HEK293T (cell line): Measurements from ENCODE around the gene SYCN.

Experiments used
- CTCF ChIA-PET: fragments of 350-600 bp; formaldehyde crosslinking; extraction: SDS; loops from one replicate; lab custom pipeline; 2021; ENCODE audit warnings: antibody characterized with exemption, inconsistent platforms; lab: Yijun Ruan, JAX
- POLR2A ChIA-PET: fragments of 350-600 bp; formaldehyde crosslinking; extraction: SDS; loops from one replicate; lab custom pipeline; 2020; ENCODE audit warnings: antibody characterized with exemption, inconsistent platforms; lab: Yijun Ruan, JAX
- DNase-seq: peaks from one replicate; pipeline ENCODE4 v3.0.0; 2012; ENCODE audit warnings: mixed read lengths; ENCODE audit errors: extremely low spot score
- ARNT ChIP-seq: fragments of 450-650 bp; IDR thresholded peaks from 2 replicates; pipeline ENCODE4 v1.6.1; 2017; ENCODE audit warnings: mild to moderate bottlenecking
- BHLHE40 ChIP-seq: fragments of 450-650 bp; IDR thresholded peaks from 2 replicates; pipeline ENCODE4 v1.6.1; 2016; ENCODE audit warnings: mild to moderate bottlenecking, moderate library complexity, borderline replicate concordance
- CTBP1 ChIP-seq: fragments of 450-650 bp; IDR thresholded peaks from 2 replicates; pipeline ENCODE4 v1.6.1; 2016; ENCODE audit warnings: borderline replicate concordance
- ELF4 ChIP-seq: fragments of 450-650 bp; IDR thresholded peaks from 2 replicates; pipeline ENCODE4 v1.6.1; 2017; ENCODE audit warnings: antibody characterized with exemption
- FOXA1 ChIP-seq: fragments of 450-650 bp; IDR thresholded peaks from 2 replicates; pipeline ENCODE4 v1.6.1; 2016; ENCODE audit warnings: mild to moderate bottlenecking
- FOXK2 ChIP-seq: fragments of 450-650 bp; IDR thresholded peaks from 2 replicates; pipeline ENCODE4 v1.6.1; 2016; ENCODE audit warnings: mild to moderate bottlenecking
- FOXM1 ChIP-seq: fragments of 450-650 bp; IDR thresholded peaks from 2 replicates; pipeline ENCODE4 v1.6.1; 2017; ENCODE audit warnings: mild to moderate bottlenecking, borderline replicate concordance
- HDGF ChIP-seq: fragments of 450-650 bp; IDR thresholded peaks from 2 replicates; pipeline ENCODE4 v1.6.1; 2017; ENCODE audit warnings: antibody characterized with exemption, borderline replicate concordance
- L3MBTL2 ChIP-seq: fragments of 450-650 bp; conservative IDR thresholded peaks from 2 replicates; pipeline ENCODE4 v1.6.1; 2016; ENCODE audit warnings: mild to moderate bottlenecking
- LEF1 ChIP-seq: fragments of 450-650 bp; IDR thresholded peaks from 2 replicates; pipeline ENCODE4 v1.6.1; 2017; ENCODE audit warnings: mild to moderate bottlenecking, borderline replicate concordance
- NFRKB ChIP-seq: fragments of 450-650 bp; IDR thresholded peaks from 2 replicates; pipeline ENCODE4 v1.6.1; 2016; ENCODE audit warnings: mild to moderate bottlenecking, moderate library complexity
- SP1 ChIP-seq: fragments of 450-650 bp; IDR thresholded peaks from 2 replicates; pipeline ENCODE4 v1.6.1; 2017
- SUZ12 ChIP-seq: fragments of 450-650 bp; IDR thresholded peaks from 2 replicates; pipeline ENCODE4 v1.6.1; 2016; ENCODE audit warnings: mild to moderate bottlenecking
- TARDBP ChIP-seq: fragments of 450-650 bp; IDR thresholded peaks from 2 replicates; pipeline ENCODE4 v1.6.1; 2016
- ZNF384 ChIP-seq: fragments of 450-650 bp; IDR thresholded peaks from 2 replicates; pipeline ENCODE4 v1.6.1; 2016
- TF ChIP-seq, protein P1 (sequence below): fragments of 450-650 bp; IDR thresholded peaks from 2 replicates; pipeline ENCODE4 v1.6.1; 2016

The SYCN gene

GRCh38 chr19:39211731-39212374 is 7.8 kb upstream of the SYCN start:
- CTCF ChIA-PET, result interaction anchor here (0.6 to 1.2 kb wide), 3 partner anchors 10 to 321 kb away, joined by 3 read pairs; partner anchors contain the start of gene EID2B
- POLR2A ChIA-PET, result no interaction called here
- TF ChIP-seq TARDBP (no peak), CTBP1 (no peak), ARNT (no peak), L3MBTL2 (no peak), NFRKB (no peak), SP1 (no peak), FOXM1 (no peak), SUZ12 (no peak), FOXK2 (no peak), FOXA1 (no peak), ZNF384 (no peak), ELF4 (no peak), BHLHE40 (no peak), HDGF (no peak), LEF1 (no peak)
- TF ChIP-seq, protein P1, sequence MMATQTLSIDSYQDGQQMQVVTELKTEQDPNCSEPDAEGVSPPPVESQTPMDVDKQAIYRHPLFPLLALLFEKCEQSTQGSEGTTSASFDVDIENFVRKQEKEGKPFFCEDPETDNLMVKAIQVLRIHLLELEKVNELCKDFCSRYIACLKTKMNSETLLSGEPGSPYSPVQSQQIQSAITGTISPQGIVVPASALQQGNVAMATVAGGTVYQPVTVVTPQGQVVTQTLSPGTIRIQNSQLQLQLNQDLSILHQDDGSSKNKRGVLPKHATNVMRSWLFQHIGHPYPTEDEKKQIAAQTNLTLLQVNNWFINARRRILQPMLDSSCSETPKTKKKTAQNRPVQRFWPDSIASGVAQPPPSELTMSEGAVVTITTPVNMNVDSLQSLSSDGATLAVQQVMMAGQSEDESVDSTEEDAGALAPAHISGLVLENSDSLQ, result no peak
- DNase-seq, result no peak

DNA sequence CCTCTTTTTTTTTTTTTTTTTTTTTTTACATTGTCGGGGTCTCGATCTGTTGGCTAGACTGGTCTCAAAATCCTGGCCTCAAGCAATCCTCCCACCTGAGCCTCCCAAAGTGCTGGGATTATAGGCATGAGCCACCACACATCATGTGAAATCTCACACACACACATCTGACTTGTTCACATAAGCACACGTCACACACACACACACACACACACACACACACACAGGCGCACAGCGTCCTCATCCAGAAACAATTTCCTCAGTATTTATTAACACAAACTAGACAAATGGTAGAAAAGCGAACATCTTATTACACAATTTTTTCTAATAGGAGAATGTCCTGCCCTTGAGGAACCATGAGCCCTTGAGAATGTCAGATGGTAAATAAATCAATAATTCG is 5.1 kb upstream of the SYCN start:
- ChIA-PET POLR2A (no interaction called here), CTCF (no interaction called here)
- no peak for TF ChIP-seq LEF1
- TF ChIP-seq SP1, result no peak
- no peak for TF ChIP-seq TARDBP
- TF ChIP-seq CTBP1, result no peak
- TF ChIP-seq ELF4, result no peak
- TF ChIP-seq SUZ12, result no peak
- TF ChIP-seq HDGF, result no peak
- TF ChIP-seq ZNF384, result no peak
- no peak for TF ChIP-seq NFRKB
- no peak for TF ChIP-seq FOXK2
- no peak for DNase-seq

GRCh38 chr19:39208175-39208795 is 4.2 kb upstream of the SYCN start:
- ChIA-PET POLR2A (interaction anchor here (1.0 kb wide), 1 partner anchor 183 kb away, joined by 4 read pairs; the partner anchor contains the start of genes MED29 and PAF1), CTCF (no interaction called here)
- TF ChIP-seq BHLHE40, result no peak
- no peak for TF ChIP-seq FOXK2
- TF ChIP-seq CTBP1, result no peak
- TF ChIP-seq FOXM1, result no peak
- no peak for TF ChIP-seq ZNF384
- TF ChIP-seq L3MBTL2, result no peak
- TF ChIP-seq ARNT, result no peak
- no peak for TF ChIP-seq TARDBP
- TF ChIP-seq LEF1, result no peak
- no peak for TF ChIP-seq ELF4
- no peak for TF ChIP-seq NFRKB
- no peak for TF ChIP-seq FOXA1
- no peak for TF ChIP-seq HDGF
- DNase-seq, result no peak

GRCh38 chr19:39207293-39207836 is 3.3 kb upstream of the SYCN start:
- CTCF ChIA-PET, result no interaction called here
- TF ChIP-seq, protein P1, result no peak
- TF ChIP-seq TARDBP (no peak), ZNF384 (no peak), FOXK2 (no peak), FOXA1 (no peak), HDGF (no peak), FOXM1 (no peak), BHLHE40 (no peak), SUZ12 (no peak)
- POLR2A ChIA-PET, result interaction anchor here (1.0 kb wide), 1 partner anchor 184 kb away, joined by 4 read pairs; the partner anchor contains the start of genes MED29 and PAF1
- no peak for DNase-seq

DNA sequence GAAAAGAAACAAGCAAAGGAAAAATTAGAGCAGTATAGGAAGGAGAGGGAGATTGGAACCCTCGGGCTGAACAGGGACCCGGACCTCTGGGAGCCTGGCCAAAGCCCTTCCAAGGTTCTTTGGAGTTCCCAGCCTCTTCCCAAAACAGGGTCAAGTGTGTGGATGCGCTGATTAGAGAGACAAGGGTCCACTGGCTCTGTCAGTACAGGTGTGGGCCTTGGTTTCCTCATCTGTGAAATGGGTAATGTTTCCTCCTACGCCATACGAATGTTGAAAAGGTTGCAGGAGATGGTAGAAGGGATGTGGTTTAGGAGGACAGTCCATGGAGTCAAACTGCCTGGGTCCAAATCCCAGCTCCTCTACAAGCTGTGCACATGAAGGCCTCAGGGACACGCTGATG is 2.1 kb upstream of the SYCN start:
- DNase-seq, result no peak
- CTCF ChIA-PET, result interaction anchor here (0.6 to 0.7 kb wide), 2 partner anchors 19 to 122 kb away, joined by 3 to 4 read pairs; no protein-coding TSS in a partner anchor
- POLR2A ChIA-PET, result no interaction called here
- TF ChIP-seq ZNF384 (no peak), HDGF (no peak)

DNA sequence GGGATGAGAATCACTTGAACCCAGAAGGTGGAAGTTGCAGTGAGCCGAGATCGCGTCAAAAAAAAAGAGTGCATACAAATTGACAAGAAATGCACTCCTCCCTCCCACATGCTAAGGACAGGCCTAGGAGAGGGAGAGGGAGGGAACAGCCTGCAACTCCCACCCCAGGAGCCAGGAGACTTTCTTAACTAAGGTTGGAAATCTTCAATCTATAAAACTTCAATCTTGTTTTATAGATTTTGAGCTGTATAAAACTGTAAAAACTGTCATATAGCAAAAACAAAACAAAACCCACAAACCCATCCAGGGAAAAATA is 1.3 kb upstream of the SYCN start:
- CTCF ChIA-PET, result interaction anchor here (0.7 kb wide), 1 partner anchor 18 kb away, joined by 4 read pairs; no protein-coding TSS in a partner anchor
- TF ChIP-seq TARDBP (no peak), SP1 (no peak), ARNT (no peak), LEF1 (no peak), BHLHE40 (no peak), CTBP1 (no peak), L3MBTL2 (no peak), SUZ12 (no peak), FOXM1 (no peak), FOXK2 (no peak), ELF4 (no peak), FOXA1 (no peak), HDGF (no peak), NFRKB (no peak), ZNF384 (no peak)
- TF ChIP-seq, protein P1, result no peak
- POLR2A ChIA-PET, result no interaction called here
- no peak for DNase-seq
